ENCODE measurements around the gene TMEM145. TPM values are rescaled to one million over a fixed set of nuclear protein-coding genes. Genes with fewer than 3 reads are reported as not detected.

Gene TMEM145
- total and polyA plus RNA-seq, 7 experiments from 2014 or later = not detected

GRCh38 chr19:42349378-42350107 lies 36.4 kb downstream of the TMEM145 start:
- DNase-seq (no peak), ATAC-seq (no peak)
- intact Hi-C loops (cut with micrococcal nuclease) = no loop called here
- Histone ChIP-seq H3K4me1 (ENCODE audit: control insufficient read depth in 2 of 2, insufficient read depth in 2 of 2, low read length in 2 of 2) (no peaks in the 10 kb centered on the region), H3K4me3 (ENCODE audit: low read length) (no peak overlapping the region), H3K36me3 (ENCODE audit: control insufficient read depth in 2 of 3, insufficient read depth in 3 of 3, low read length in 3 of 3) (peaks cover 0 to 11% (median 0%) of the 10 kb centered on the region in 3 experiments), H3K27me3 (ENCODE audit: control insufficient read depth in 2 of 2, insufficient read depth in 2 of 2, low read length in 2 of 2) (no peaks in the 10 kb centered on the region), H3K27ac (ENCODE audit: low read depth, low read length) (no peak overlapping the region), H3K9me3 (ENCODE audit: control insufficient read depth in 2 of 3, low read length in 3 of 3) (no peaks in the 10 kb centered on the region)
- Mint-ChIP-seq H3K27ac (no peak overlapping the region), H3K4me3 (no peak overlapping the region), H3K4me1 (peaks cover 0 to 9% (median 0%) of the 10 kb centered on the region in 7 donors), H3K27me3 (no peaks in the 10 kb centered on the region), H3K9me3 (peaks cover 0 to 1% (median 0%) of the 10 kb centered on the region in 11 donors), H3K36me3 (peaks cover 0 to 28% (median 16%) of the 10 kb centered on the region in 5 donors)
- ChIA-PET POLR2A (no interaction called here), CTCF (no interaction called here)

GRCh38 chr19:42350417-42350816 lies 37.3 kb downstream of the TMEM145 start:
- Mint-ChIP-seq H3K9me3 (peaks cover 0 to 1% (median 0%) of the 10 kb centered on the region in 11 donors), H3K27me3 (no peaks in the 10 kb centered on the region), H3K27ac (no peak overlapping the region), H3K4me3 (no peak overlapping the region), H3K4me1 (peaks cover 0 to 9% (median 0%) of the 10 kb centered on the region in 7 donors), H3K36me3 (peaks cover 0 to 22% (median 11%) of the 10 kb centered on the region in 5 donors)
- Histone ChIP-seq H3K36me3 (ENCODE audit: control insufficient read depth in 2 of 3, insufficient read depth in 3 of 3, low read length in 3 of 3) (peaks cover 0 to 11% (median 0%) of the 10 kb centered on the region in 3 experiments), H3K9me3 (ENCODE audit: control insufficient read depth in 2 of 3, low read length in 3 of 3) (no peaks in the 10 kb centered on the region), H3K4me3 (ENCODE audit: low read length) (no peak overlapping the region), H3K4me1 (ENCODE audit: control insufficient read depth in 2 of 2, insufficient read depth in 2 of 2, low read length in 2 of 2) (no peaks in the 10 kb centered on the region), H3K27me3 (ENCODE audit: control insufficient read depth in 2 of 2, insufficient read depth in 2 of 2, low read length in 2 of 2) (no peaks in the 10 kb centered on the region), H3K27ac (ENCODE audit: low read depth, low read length) (no peak overlapping the region)
- POLR2A ChIA-PET = interaction anchor here (0.5 kb wide), 1 partner anchor 175 kb away, joined by 3 read pairs; no protein-coding TSS in a partner anchor
- DNase-seq (no peak), ATAC-seq (no peak)
- CTCF ChIA-PET = no interaction called here
- intact Hi-C loops (cut with micrococcal nuclease) = no loop called here

- intact Hi-C loops (cut with micrococcal nuclease) = no loop called here
- Mint-ChIP-seq H3K27me3 (no peaks in the 10 kb centered on the region), H3K4me1 (peaks cover 0 to 9% (median 0%) of the 10 kb centered on the region in 7 donors), H3K4me3 (no peak overlapping the region), H3K9me3 (peaks cover 0 to 1% (median 0%) of the 10 kb centered on the region in 11 donors), H3K36me3 (peaks cover 0 to 21% (median 8%) of the 10 kb centered on the region in 5 donors), H3K27ac (no peak overlapping the region)
- no peak overlapping the region for H3K4me3 ChIP-seq (ENCODE audit: low read length)
- no peaks in the 10 kb centered on the region for H3K27me3 ChIP-seq (ENCODE audit: control insufficient read depth in 2 of 2, insufficient read depth in 2 of 2, low read length in 2 of 2)
- DNase-seq (no peak), ATAC-seq (no peak)
- no peaks in the 10 kb centered on the region for H3K9me3 ChIP-seq (ENCODE audit: control insufficient read depth in 2 of 3, low read length in 3 of 3)
- POLR2A ChIA-PET = interaction anchor here (0.5 kb wide), 1 partner anchor 176 kb away, joined by 3 read pairs; no protein-coding TSS in a partner anchor
- H3K4me1 ChIP-seq (ENCODE audit: control insufficient read depth in 2 of 2, insufficient read depth in 2 of 2, low read length in 2 of 2) = no peaks in the 10 kb centered on the region
- H3K36me3 ChIP-seq (ENCODE audit: control insufficient read depth in 2 of 3, insufficient read depth in 3 of 3, low read length in 3 of 3) = peaks cover 0 to 15% (median 0%) of the 10 kb centered on the region in 3 experiments
- H3K27ac ChIP-seq (ENCODE audit: low read depth, low read length) = no peak overlapping the region
- CTCF ChIA-PET = no interaction called here
These were observed 38.1 kb downstream of the TMEM145 start for GRCh38 chr19:42351079-42351735.

GRCh38 chr19:42352301-42353259 lies 39.5 kb downstream of the TMEM145 start:
- no peaks in the 10 kb centered on the region for H3K9me3 Mint-ChIP-seq
- peak; percentile 50 for ATAC-seq

GRCh38 chr19:42353341-42354015 lies 40.4 kb downstream of the TMEM145 start:
- DNase-seq (no peak), ATAC-seq (no peak)
- CTCF ChIA-PET = no interaction called here
- Mint-ChIP-seq H3K4me1 (peaks cover 0 to 6% (median 0%) of the 10 kb centered on the region in 7 donors), H3K4me3 (no peak overlapping the region), H3K9me3 (no peaks in the 10 kb centered on the region), H3K27ac (peak overlapping the region in 1 of 9 donors; percentile 25), H3K36me3 (peaks cover 0 to 21% (median 8%) of the 10 kb centered on the region in 5 donors), H3K27me3 (no peaks in the 10 kb centered on the region)
- Histone ChIP-seq H3K27me3 (ENCODE audit: control insufficient read depth in 2 of 2, insufficient read depth in 2 of 2, low read length in 2 of 2) (no peaks in the 10 kb centered on the region), H3K36me3 (ENCODE audit: control insufficient read depth in 2 of 3, insufficient read depth in 3 of 3, low read length in 3 of 3) (peaks cover 0 to 19% (median 0%) of the 10 kb centered on the region in 3 experiments), H3K4me1 (ENCODE audit: control insufficient read depth in 2 of 2, insufficient read depth in 2 of 2, low read length in 2 of 2) (no peaks in the 10 kb centered on the region), H3K27ac (ENCODE audit: low read depth, low read length) (no peak overlapping the region), H3K4me3 (ENCODE audit: low read length) (no peak overlapping the region), H3K9me3 (ENCODE audit: control insufficient read depth in 2 of 3, low read length in 3 of 3) (no peaks in the 10 kb centered on the region)
- intact Hi-C loops (cut with micrococcal nuclease) = no loop called here
- POLR2A ChIA-PET = no interaction called here

More at GRCh38 chr19:42352301-42353259, 39.5 kb downstream of the TMEM145 start:
- Mint-ChIP-seq H3K4me3 (no peak overlapping the region), H3K36me3 (peaks cover 0 to 18% (median 8%) of the 10 kb centered on the region in 5 donors), H3K27ac (peak overlapping the region in 1 of 9 donors; percentile 25), H3K27me3 (no peaks in the 10 kb centered on the region), H3K4me1 (peaks cover 0 to 8% (median 0%) of the 10 kb centered on the region in 7 donors)
- Histone ChIP-seq H3K27me3 (ENCODE audit: control insufficient read depth in 2 of 2, insufficient read depth in 2 of 2, low read length in 2 of 2) (no peaks in the 10 kb centered on the region), H3K36me3 (ENCODE audit: control insufficient read depth in 2 of 3, insufficient read depth in 3 of 3, low read length in 3 of 3) (peaks cover 0 to 19% (median 0%) of the 10 kb centered on the region in 3 experiments), H3K27ac (ENCODE audit: low read depth, low read length) (no peak overlapping the region), H3K9me3 (ENCODE audit: control insufficient read depth in 2 of 3, low read length in 3 of 3) (no peaks in the 10 kb centered on the region), H3K4me3 (ENCODE audit: low read length) (no peak overlapping the region), H3K4me1 (ENCODE audit: control insufficient read depth in 2 of 2, insufficient read depth in 2 of 2, low read length in 2 of 2) (no peaks in the 10 kb centered on the region)
- POLR2A ChIA-PET = no interaction called here
- intact Hi-C loops (cut with micrococcal nuclease) = no loop called here
- CTCF ChIA-PET = no interaction called here
- DNase-seq = no peak

GRCh38 chr19:42355896-42356295 lies 42.8 kb downstream of the TMEM145 start:
- no peak overlapping the region for H3K27ac ChIP-seq (ENCODE audit: low read depth, low read length)
- H3K27me3 Mint-ChIP-seq = no peaks in the 10 kb centered on the region
- H3K27ac Mint-ChIP-seq = no peak overlapping the region
- ChIA-PET CTCF (no interaction called here), POLR2A (no interaction called here)
- peaks cover 0 to 18% (median 8%) of the 10 kb centered on the region in 5 donors for H3K36me3 Mint-ChIP-seq
- no peak overlapping the region for H3K4me3 ChIP-seq (ENCODE audit: low read length)
- no peaks in the 10 kb centered on the region for H3K9me3 ChIP-seq (ENCODE audit: control insufficient read depth in 2 of 3, low read length in 3 of 3)
- H3K9me3 Mint-ChIP-seq = peaks cover 0 to 2% (median 0%) of the 10 kb centered on the region in 11 donors
- no peak overlapping the region for H3K4me3 Mint-ChIP-seq
- intact Hi-C loops (cut with micrococcal nuclease) = no loop called here
- peaks cover 0 to 19% (median 0%) of the 10 kb centered on the region in 3 experiments for H3K36me3 ChIP-seq (ENCODE audit: control insufficient read depth in 2 of 3, insufficient read depth in 3 of 3, low read length in 3 of 3)
- no peak for DNase-seq
- H3K4me1 Mint-ChIP-seq = peaks cover 0 to 6% (median 0%) of the 10 kb centered on the region in 7 donors
- H3K27me3 ChIP-seq (ENCODE audit: control insufficient read depth in 2 of 2, insufficient read depth in 2 of 2, low read length in 2 of 2) = no peaks in the 10 kb centered on the region
- H3K4me1 ChIP-seq (ENCODE audit: control insufficient read depth in 2 of 2, insufficient read depth in 2 of 2, low read length in 2 of 2) = no peaks in the 10 kb centered on the region
- ATAC-seq = no peak
